ENCODE results near the gene CD180.

CD180 gene

DNA sequence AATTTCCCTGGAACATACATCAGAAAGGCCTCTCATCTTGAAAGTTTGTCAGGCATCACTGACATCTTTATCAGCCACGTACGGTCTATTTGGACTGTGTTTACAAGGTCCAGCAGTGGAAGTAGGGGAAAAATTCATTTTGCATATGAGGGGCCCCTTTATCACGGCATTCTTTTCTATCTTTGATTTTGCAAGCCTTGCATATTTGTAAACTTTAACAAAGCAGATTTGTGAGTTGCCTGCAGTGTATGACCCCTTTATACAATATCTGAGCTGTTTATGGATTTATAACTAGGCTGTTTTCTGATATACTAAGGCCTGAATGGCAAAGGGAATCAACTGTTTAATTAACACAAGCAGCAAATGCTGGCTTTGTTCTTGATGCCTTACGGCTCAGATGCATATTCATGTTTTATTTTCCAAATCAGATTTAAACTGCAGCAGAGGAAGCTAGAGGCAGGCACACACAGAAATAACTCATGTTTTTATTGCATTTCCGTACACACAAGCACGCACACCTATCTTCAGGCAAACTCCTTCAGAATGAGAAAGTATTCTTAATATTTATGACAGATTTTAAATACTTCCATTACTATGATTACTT, 61.1 kb downstream of the CD180 start:
- Histone ChIP-seq H3K27me3 (replicated peaks; ENCODE audit: insufficient read depth, low read length) (no peaks in the 10 kb centered on the region), H3K9me3 (replicated peaks; ENCODE audit: insufficient read depth, low read length) (no peaks in the 10 kb centered on the region), H3K9ac (ENCODE audit: low read length) (no peak overlapping the region), H3K4me2 (ENCODE audit: low read depth, low read length) (no peak overlapping the region), H3K79me2 (ENCODE audit: low read length) (no peaks in the 10 kb centered on the region), H4K20me1 (ENCODE audit: insufficient read depth, low read length) (no peaks in the 10 kb centered on the region), H3K4me1 (ENCODE audit: low read length) (no peaks in the 10 kb centered on the region), H3K36me3 (replicated peaks; ENCODE audit: insufficient read depth, low read length) (no peaks in the 10 kb centered on the region), H3F3A (ENCODE audit: insufficient read depth, low read length) (no peaks in the 10 kb centered on the region), H3K9me2 (replicated peaks; ENCODE audit: insufficient read depth, low read length) (no peaks in the 10 kb centered on the region), H2AFZ (ENCODE audit: low read length) (no peak overlapping the region), H3K4me3 (ENCODE audit: low read length) (no peak overlapping the region), H3K27ac (ENCODE audit: low read length) (no peak overlapping the region)
- TF ChIP-seq CTCF (IDR thresholded peaks at IDR 0.05; ENCODE audit: low read length) (no peak), EZH2 (optimal IDR thresholded peaks at IDR 0.05; ENCODE audit: low read depth, low read length) (no peak), EZH2phosphoT487 (IDR thresholded peaks at IDR 0.05; ENCODE audit: low read length) (no peak)
- no peak for DNase-seq

DNA sequence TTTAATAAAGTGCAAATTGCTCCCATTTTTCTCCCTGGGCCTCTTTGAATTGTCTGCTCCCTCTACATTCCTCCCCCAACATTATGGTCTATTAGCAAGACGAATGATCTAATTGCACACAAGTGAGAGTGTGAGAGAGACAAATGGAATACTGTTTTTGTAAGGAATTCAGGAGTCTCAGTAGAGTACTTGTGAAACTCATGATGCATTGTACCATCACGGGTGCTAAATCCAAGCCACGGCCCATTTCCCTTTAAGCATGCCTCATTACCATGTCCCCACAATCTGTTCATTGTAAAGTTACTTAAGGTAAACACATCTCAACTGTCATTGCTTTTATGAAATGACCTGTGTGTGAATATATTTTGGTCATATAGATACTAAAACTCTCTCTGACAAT, 62.8 kb downstream of the CD180 start:
- H3K4me2 ChIP-seq (ENCODE audit: low read depth, low read length), result no peak overlapping the region
- no peaks in the 10 kb centered on the region for H3K4me1 ChIP-seq (ENCODE audit: low read length)
- H3K27ac ChIP-seq (ENCODE audit: low read length), result no peak overlapping the region
- no peaks in the 10 kb centered on the region for H3K9me3 ChIP-seq (replicated peaks; ENCODE audit: insufficient read depth, low read length)
- no peaks in the 10 kb centered on the region for H3K36me3 ChIP-seq (replicated peaks; ENCODE audit: insufficient read depth, low read length)
- H3K9me2 ChIP-seq (replicated peaks; ENCODE audit: insufficient read depth, low read length), result no peaks in the 10 kb centered on the region
- H3K4me3 ChIP-seq (ENCODE audit: low read length), result no peak overlapping the region
- no peak overlapping the region for H2AFZ ChIP-seq (ENCODE audit: low read length)
- TF ChIP-seq CTCF (IDR thresholded peaks at IDR 0.05; ENCODE audit: low read length) (no peak), EZH2phosphoT487 (IDR thresholded peaks at IDR 0.05; ENCODE audit: low read length) (no peak), EZH2 (optimal IDR thresholded peaks at IDR 0.05; ENCODE audit: low read depth, low read length) (no peak)
- H3F3A ChIP-seq (ENCODE audit: insufficient read depth, low read length), result no peaks in the 10 kb centered on the region
- H4K20me1 ChIP-seq (ENCODE audit: insufficient read depth, low read length), result no peaks in the 10 kb centered on the region
- H3K27me3 ChIP-seq (replicated peaks; ENCODE audit: insufficient read depth, low read length), result no peaks in the 10 kb centered on the region
- no peak overlapping the region for H3K9ac ChIP-seq (ENCODE audit: low read length)
- H3K79me2 ChIP-seq (ENCODE audit: low read length), result no peaks in the 10 kb centered on the region
- DNase-seq, result no peak

- no peaks in the 10 kb centered on the region for H3K9me2 ChIP-seq (replicated peaks; ENCODE audit: insufficient read depth, low read length)
- H3K4me2 ChIP-seq (ENCODE audit: low read depth, low read length), result no peak overlapping the region
- no peak overlapping the region for H3K9ac ChIP-seq (ENCODE audit: low read length)
- H3K4me1 ChIP-seq (ENCODE audit: low read length), result no peaks in the 10 kb centered on the region
- H4K20me1 ChIP-seq (ENCODE audit: insufficient read depth, low read length), result no peaks in the 10 kb centered on the region
- H3K4me3 ChIP-seq (ENCODE audit: low read length), result no peak overlapping the region
- no peaks in the 10 kb centered on the region for H3K36me3 ChIP-seq (replicated peaks; ENCODE audit: insufficient read depth, low read length)
- TF ChIP-seq EZH2 (optimal IDR thresholded peaks at IDR 0.05; ENCODE audit: low read depth, low read length) (no peak), CTCF (IDR thresholded peaks at IDR 0.05; ENCODE audit: low read length) (no peak), EZH2phosphoT487 (IDR thresholded peaks at IDR 0.05; ENCODE audit: low read length) (no peak)
- no peak overlapping the region for H2AFZ ChIP-seq (ENCODE audit: low read length)
- no peak for DNase-seq
- H3K9me3 ChIP-seq (replicated peaks; ENCODE audit: insufficient read depth, low read length), result no peaks in the 10 kb centered on the region
- no peaks in the 10 kb centered on the region for H3F3A ChIP-seq (ENCODE audit: insufficient read depth, low read length)
- H3K27me3 ChIP-seq (replicated peaks; ENCODE audit: insufficient read depth, low read length), result no peaks in the 10 kb centered on the region
- no peaks in the 10 kb centered on the region for H3K79me2 ChIP-seq (ENCODE audit: low read length)
- no peak overlapping the region for H3K27ac ChIP-seq (ENCODE audit: low read length)
Observed at GRCh38 chr5:67133217-67133616, 63.4 kb downstream of the CD180 start.

Measured in MM.1S (cell line).